HEK293 (cell line): Measurements from ENCODE around the gene ITGA7.

ENCODE experiments used
- CTCF ChIA-PET: fragments of 350-600 bp; formaldehyde crosslinking; extraction: SDS; loops from one replicate; lab custom pipeline; 2021; ENCODE audit warnings: antibody characterized with exemption; lab: Yijun Ruan, JAX
- POLR2A ChIA-PET: fragments of 300-600 bp; formaldehyde crosslinking; extraction: SDS; loops from one replicate; lab custom pipeline; 2020; ENCODE audit warnings: antibody characterized with exemption, inconsistent platforms; lab: Yijun Ruan, JAX
- H3K27ac ChIP-seq: fragments of 200-500 bp; sonication (Bioruptor generic); 2 replicates; pipeline ENCODE4 v1.5.1; 2014; ENCODE audit warnings: low read depth, low read length, control low read depth, inconsistent platforms; ENCODE audit errors: extremely low read depth
- H3K36me3 ChIP-seq, 2 experiments: fragments of 200-500 bp in 1 of 2; sonication (Bioruptor generic) in 1 of 2; 1 replicate in 1 of 2; 2 replicates in 1 of 2; pipeline ENCODE4 v1.5.1; 2014 to 2017; ENCODE audit warnings: inconsistent platforms in 2 of 2, low read length in 2 of 2; ENCODE audit not compliant: control insufficient read depth in 2 of 2, insufficient read depth in 1 of 2
- H3K4me1 ChIP-seq: fragments of 200-500 bp; sonication (Bioruptor generic); 2 replicates; pipeline ENCODE4 v1.5.1; 2014; ENCODE audit warnings: mild to moderate bottlenecking, low read length, inconsistent platforms; ENCODE audit not compliant: control insufficient read depth, insufficient read depth
- H3K4me3 ChIP-seq: 2 replicates; pipeline ENCODE4 v1.5.1; 2011; ENCODE audit warnings: low read depth, mild to moderate bottlenecking, control low read depth, low read length, moderate library complexity
- H3K9me3 ChIP-seq: fragments of 200-500 bp; sonication (Bioruptor generic); 2 replicates; pipeline ENCODE4 v1.5.1; 2014; ENCODE audit warnings: low read depth, low read length, inconsistent platforms; ENCODE audit not compliant: control insufficient read depth, insufficient read depth
- BCL11A ChIP-seq: fragments of 450-650 bp; formaldehyde crosslinking; IDR thresholded peaks from 2 replicates; pipeline ENCODE4 v1.5.1; 2016; ENCODE audit warnings: low read depth, missing biosample characterization, missing genetic modification characterization
- FEZF1 ChIP-seq: fragments of 450-650 bp; formaldehyde crosslinking; IDR thresholded peaks from 2 replicates; pipeline ENCODE4 v1.5.1; 2016; ENCODE audit warnings: missing biosample characterization, missing genetic modification characterization
- GLIS2 ChIP-seq: fragments of 450-650 bp; formaldehyde crosslinking; IDR thresholded peaks from 2 replicates; pipeline ENCODE4 v1.5.1; 2016; ENCODE audit warnings: missing biosample characterization, missing genetic modification characterization
- PRDM4 ChIP-seq: fragments of 450-650 bp; formaldehyde crosslinking; IDR thresholded peaks from 2 replicates; pipeline ENCODE4 v1.5.1; 2017; ENCODE audit warnings: missing biosample characterization, missing genetic modification characterization
- TCF7L2 ChIP-seq: IDR thresholded peaks from 2 replicates; pipeline ENCODE4 v1.6.1; 2011; ENCODE audit warnings: low read depth, mild to moderate bottlenecking, inconsistent platforms, low read length, moderate library complexity, borderline replicate concordance
- ZBTB10 ChIP-seq: fragments of 450-650 bp; formaldehyde crosslinking; IDR thresholded peaks from 2 replicates; pipeline ENCODE4 v1.5.1; 2016; ENCODE audit warnings: missing biosample characterization, missing genetic modification characterization
- ZBTB49 ChIP-seq: fragments of 450-650 bp; formaldehyde crosslinking; IDR thresholded peaks from 2 replicates; pipeline ENCODE4 v1.5.1; 2016; ENCODE audit warnings: missing biosample characterization, missing genetic modification characterization, low read depth
- ZBTB8A ChIP-seq: fragments of 450-650 bp; formaldehyde crosslinking; IDR thresholded peaks from 2 replicates; pipeline ENCODE4 v1.5.1; 2016; ENCODE audit warnings: missing biosample characterization, missing genetic modification characterization
- ZNF155 ChIP-seq: fragments of 450-650 bp; formaldehyde crosslinking; IDR thresholded peaks from 2 replicates; pipeline ENCODE4 v1.5.1; 2016; ENCODE audit warnings: missing biosample characterization, missing genetic modification characterization
- ZNF24 ChIP-seq: fragments of 450-650 bp; formaldehyde crosslinking; IDR thresholded peaks from 2 replicates; pipeline ENCODE4 v1.5.1; 2016; ENCODE audit warnings: missing biosample characterization, missing genetic modification characterization
- ZNF335 ChIP-seq: fragments of 450-650 bp; formaldehyde crosslinking; conservative IDR thresholded peaks from 2 replicates; pipeline ENCODE4 v1.5.1; 2016; ENCODE audit warnings: missing biosample characterization, missing genetic modification characterization
- ZNF391 ChIP-seq: fragments of 450-650 bp; formaldehyde crosslinking; IDR thresholded peaks from 2 replicates; pipeline ENCODE4 v1.5.1; 2016; ENCODE audit warnings: low read depth, missing biosample characterization, missing genetic modification characterization, borderline replicate concordance
- ZNF521 ChIP-seq: fragments of 450-650 bp; formaldehyde crosslinking; IDR thresholded peaks from 2 replicates; pipeline ENCODE4 v1.5.1; 2017; ENCODE audit warnings: missing biosample characterization, mild to moderate bottlenecking, missing genetic modification characterization
- ZNF596 ChIP-seq: fragments of 450-650 bp; IDR thresholded peaks from 2 replicates; pipeline ENCODE4 v1.5.0; 2018; ENCODE audit warnings: missing biosample characterization, mild to moderate bottlenecking, missing genetic modification characterization, moderate library complexity
- ZNF610 ChIP-seq: fragments of 450-650 bp; formaldehyde crosslinking; IDR thresholded peaks from 2 replicates; pipeline ENCODE4 v1.5.1; 2016; ENCODE audit warnings: missing biosample characterization, missing genetic modification characterization, borderline replicate concordance
- ZSCAN30 ChIP-seq: fragments of 450-650 bp; IDR thresholded peaks from 2 replicates; pipeline ENCODE4 v1.5.1; 2018; ENCODE audit warnings: missing biosample characterization, mild to moderate bottlenecking, missing genetic modification characterization, moderate library complexity
- TF ChIP-seq, protein P1 (sequence below): fragments of 450-650 bp; formaldehyde crosslinking; IDR thresholded peaks from 2 replicates; pipeline ENCODE4 v1.5.1; 2016; ENCODE audit warnings: missing biosample characterization, missing genetic modification characterization, low read depth
- TF ChIP-seq, protein P2 (sequence below): fragments of 450-650 bp; formaldehyde crosslinking; conservative IDR thresholded peaks from 2 replicates; pipeline ENCODE4 v1.5.1; 2016; ENCODE audit warnings: low read depth, missing biosample characterization, missing genetic modification characterization
- TF ChIP-seq, protein P3 (sequence below): fragments of 450-650 bp; formaldehyde crosslinking; IDR thresholded peaks from 2 replicates; pipeline ENCODE4 v1.5.1; 2016; ENCODE audit warnings: missing biosample characterization, missing genetic modification characterization

The ITGA7 gene

DNA sequence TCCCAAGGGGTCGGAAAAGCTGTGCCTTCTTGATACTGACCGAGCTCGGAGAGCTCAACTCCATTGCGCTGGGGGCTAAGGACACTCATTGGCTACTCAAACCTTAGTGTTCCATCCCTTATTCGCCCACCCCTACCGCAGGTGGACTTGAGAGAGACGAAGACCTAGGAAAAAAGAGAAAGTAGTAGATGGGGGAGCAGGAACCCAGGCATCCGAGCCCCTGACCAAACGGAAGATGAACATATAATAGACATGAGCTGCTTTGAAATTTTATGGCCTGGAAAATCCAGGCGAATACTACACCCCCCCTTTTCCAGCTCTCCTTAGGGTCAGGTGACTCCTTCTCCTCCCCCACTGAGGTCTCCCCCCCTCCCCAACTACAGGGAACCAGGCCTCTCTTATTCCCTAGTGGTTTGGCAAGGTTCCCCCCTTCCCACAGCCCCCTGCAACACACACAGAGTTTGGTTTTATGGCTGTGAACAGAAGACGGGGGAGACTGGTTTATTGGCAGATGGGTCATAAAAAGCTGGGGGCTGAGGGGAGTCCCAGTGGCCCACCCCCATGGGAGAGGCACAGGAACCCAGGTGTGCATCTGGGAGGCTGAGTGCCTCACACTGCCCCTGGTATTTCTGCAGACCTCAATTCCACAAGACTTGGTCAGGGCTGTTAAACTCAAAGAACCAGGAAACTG is 36.8 kb upstream of the ITGA7 start (continued):
- TF ChIP-seq GLIS2 (tag by site-specific recombination) (peak; percentile 59), ZSCAN30 (no peak), ZNF610 (tag by site-specific recombination) (no peak), BCL11A (tag by site-specific recombination) (no peak), FEZF1 (no peak), ZNF596 (tag by site-specific recombination) (no peak), ZNF391 (no peak), TCF7L2 (no peak), ZBTB49 (tag by site-specific recombination) (no peak)
- TF ChIP-seq, protein P1, sequence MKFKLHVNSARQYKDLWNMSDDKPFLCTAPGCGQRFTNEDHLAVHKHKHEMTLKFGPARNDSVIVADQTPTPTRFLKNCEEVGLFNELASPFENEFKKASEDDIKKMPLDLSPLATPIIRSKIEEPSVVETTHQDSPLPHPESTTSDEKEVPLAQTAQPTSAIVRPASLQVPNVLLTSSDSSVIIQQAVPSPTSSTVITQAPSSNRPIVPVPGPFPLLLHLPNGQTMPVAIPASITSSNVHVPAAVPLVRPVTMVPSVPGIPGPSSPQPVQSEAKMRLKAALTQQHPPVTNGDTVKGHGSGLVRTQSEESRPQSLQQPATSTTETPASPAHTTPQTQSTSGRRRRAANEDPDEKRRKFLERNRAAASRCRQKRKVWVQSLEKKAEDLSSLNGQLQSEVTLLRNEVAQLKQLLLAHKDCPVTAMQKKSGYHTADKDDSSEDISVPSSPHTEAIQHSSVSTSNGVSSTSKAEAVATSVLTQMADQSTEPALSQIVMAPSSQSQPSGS (tag by site-specific recombination): no peak

DNA sequence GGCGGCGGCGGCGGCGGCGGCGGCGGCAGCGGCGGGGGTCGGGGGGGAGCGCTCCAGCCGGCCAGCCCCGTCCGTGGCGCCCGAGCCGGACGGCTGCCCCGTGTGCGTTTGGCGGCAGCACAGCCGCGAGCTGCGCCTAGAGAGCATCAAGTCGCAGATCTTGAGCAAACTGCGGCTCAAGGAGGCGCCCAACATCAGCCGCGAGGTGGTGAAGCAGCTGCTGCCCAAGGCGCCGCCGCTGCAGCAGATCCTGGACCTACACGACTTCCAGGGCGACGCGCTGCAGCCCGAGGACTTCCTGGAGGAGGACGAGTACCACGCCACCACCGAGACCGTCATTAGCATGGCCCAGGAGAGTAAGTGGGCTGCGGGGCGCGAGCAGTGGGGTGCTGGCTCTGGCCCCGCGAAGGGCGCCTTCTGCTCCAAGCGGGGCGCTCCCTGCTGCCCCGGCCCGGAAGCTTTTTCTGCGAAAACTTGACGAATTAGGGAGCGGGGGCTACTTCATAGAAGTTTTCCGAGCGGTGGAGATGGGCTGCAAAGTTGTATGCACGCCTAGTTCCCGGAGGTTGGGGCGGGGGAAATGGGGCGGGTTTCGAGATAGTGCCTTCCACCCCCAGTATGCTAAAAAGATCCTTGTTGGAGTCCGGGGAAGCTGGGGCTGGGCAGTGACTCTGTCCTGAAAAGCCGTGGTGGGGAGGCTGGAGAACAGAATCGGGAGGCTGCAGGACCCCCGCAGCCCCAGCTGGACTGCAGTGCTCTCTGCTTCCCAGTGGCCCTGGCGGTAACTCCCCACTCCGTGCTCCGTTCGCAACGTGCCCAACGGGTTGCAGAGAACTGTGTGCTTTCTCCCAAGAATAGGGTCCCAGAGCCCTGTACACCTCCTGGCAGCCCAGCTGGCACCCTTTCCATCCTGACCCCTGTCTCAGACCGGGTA is 36.0 kb upstream of the ITGA7 start:
- Histone ChIP-seq H3K9me3 (no peaks in the 10 kb centered on the region), H3K4me1 (peaks cover 12% of the 10 kb centered on the region; the same call in 1 of the 2 replicates), H3K4me3 (peak overlapping the region; percentile 65), H3K27ac (peak overlapping the region; percentile 68; the same call in 1 of the 2 replicates), H3K36me3 (peaks cover 0 to 21% of the 10 kb centered on the region in 2 experiments; a peak in 1 of 3 replicates)
- POLR2A ChIA-PET: interaction anchor here (0.5 to 2.5 kb wide), 15 partner anchors 9 to 487 kb away, joined by 3 to 17 read pairs (median 5); partner anchors contain the start of genes CD63, DNAJC14, ORMDL2 and RAB5B
- CTCF ChIA-PET: interaction anchor here (0.6 to 1.4 kb wide), 6 partner anchors 14 to 296 kb away, joined by 3 to 4 read pairs (median 4); a partner anchor contains a TSS
- TF ChIP-seq ZNF155 (tag by site-specific recombination) (no peak), ZNF521 (tag by site-specific recombination) (no peak), PRDM4 (peak; percentile 61), GLIS2 (tag by site-specific recombination) (peak; percentile 37; the same call in 1 of the 2 replicates), ZBTB10 (tag by site-specific recombination) (peak; percentile 52), ZNF24 (tag by site-specific recombination) (peak; percentile 22; the same call in 1 of the 2 replicates), ZNF335 (tag by site-specific recombination) (peak; percentile 95), ZBTB8A (peak; percentile 90)
- TF ChIP-seq, protein P2, sequence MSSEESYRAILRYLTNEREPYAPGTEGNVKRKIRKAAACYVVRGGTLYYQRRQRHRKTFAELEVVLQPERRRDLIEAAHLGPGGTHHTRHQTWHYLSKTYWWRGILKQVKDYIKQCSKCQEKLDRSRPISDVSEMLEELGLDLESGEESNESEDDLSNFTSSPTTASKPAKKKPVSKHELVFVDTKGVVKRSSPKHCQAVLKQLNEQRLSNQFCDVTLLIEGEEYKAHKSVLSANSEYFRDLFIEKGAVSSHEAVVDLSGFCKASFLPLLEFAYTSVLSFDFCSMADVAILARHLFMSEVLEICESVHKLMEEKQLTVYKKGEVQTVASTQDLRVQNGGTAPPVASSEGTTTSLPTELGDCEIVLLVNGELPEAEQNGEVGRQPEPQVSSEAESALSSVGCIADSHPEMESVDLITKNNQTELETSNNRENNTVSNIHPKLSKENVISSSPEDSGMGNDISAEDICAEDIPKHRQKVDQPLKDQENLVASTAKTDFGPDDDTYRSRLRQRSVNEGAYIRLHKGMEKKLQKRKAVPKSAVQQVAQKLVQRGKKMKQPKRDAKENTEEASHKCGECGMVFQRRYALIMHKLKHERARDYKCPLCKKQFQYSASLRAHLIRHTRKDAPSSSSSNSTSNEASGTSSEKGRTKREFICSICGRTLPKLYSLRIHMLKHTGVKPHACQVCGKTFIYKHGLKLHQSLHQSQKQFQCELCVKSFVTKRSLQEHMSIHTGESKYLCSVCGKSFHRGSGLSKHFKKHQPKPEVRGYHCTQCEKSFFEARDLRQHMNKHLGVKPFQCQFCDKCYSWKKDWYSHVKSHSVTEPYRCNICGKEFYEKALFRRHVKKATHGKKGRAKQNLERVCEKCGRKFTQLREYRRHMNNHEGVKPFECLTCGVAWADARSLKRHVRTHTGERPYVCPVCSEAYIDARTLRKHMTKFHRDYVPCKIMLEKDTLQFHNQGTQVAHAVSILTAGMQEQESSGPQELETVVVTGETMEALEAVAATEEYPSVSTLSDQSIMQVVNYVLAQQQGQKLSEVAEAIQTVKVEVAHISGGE (tag by site-specific recombination): 0 out of 2 replicates have a peak, but pooled peaks have one; percentile 15
- TF ChIP-seq, protein P3, sequence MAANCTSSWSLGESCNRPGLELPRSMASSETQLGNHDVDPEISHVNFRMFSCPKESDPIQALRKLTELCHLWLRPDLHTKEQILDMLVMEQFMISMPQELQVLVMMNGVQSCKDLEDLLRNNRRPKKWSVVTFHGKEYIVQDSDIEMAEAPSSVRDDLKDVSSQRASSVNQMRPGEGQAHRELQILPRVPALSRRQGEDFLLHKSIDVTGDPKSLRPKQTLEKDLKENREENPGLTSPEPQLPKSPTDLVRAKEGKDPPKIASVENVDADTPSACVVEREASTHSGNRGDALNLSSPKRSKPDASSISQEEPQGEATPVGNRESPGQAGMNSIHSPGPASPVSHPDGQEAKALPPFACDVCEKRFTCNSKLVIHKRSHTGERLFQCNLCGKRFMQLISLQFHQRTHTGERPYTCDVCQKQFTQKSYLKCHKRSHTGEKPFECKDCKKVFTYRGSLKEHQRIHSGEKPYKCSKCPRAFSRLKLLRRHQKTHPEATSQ: no peak
